NB4 (cell line): Measurements from ENCODE around the gene LIN54.

ENCODE experiments used
- POLR2A ChIP-seq: IDR thresholded peaks from 2 replicates; pipeline ENCODE4 v1.6.1; 2011; ENCODE audit warnings: mild to moderate bottlenecking; ENCODE audit not compliant: insufficient read length; ENCODE audit errors: extremely low read depth
- TF ChIP-seq, protein P1 (sequence below): IDR thresholded peaks from one replicate; pipeline ENCODE4 v1.5.1; 2012; ENCODE audit warnings: low read depth, low read length

DNA sequence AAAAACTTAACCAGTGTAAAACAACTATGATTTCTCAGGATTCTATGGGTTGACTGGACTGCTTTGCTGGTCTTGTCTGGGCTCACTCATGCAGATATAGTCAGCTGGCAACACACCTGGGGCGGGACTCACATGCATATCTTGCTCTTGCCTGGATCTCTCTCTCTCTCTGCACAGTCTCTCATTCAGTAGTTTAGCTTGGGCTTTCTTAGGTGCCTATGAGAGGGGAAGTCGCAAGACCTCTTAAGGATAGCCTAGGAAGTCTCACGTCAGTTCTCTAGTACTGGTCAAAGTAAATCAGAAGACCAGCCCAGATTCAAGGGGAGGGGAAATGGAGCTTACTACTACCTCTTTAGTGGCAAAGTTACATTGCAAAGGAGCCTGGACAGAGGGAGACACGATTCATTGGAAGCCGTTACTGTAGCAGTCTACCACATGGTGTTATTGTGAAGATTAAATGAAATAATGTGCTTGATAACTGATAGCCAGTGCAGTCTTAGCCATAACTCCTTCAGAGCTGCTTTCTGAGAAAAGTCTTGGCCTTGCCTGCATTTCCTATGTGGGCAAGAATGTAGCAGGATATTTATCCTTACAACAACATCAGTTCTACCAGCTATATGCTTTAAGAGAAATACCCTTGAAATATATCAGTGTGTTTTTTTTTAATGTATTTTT is 26.5 kb upstream of the LIN54 start:
- TF ChIP-seq, protein P1, sequence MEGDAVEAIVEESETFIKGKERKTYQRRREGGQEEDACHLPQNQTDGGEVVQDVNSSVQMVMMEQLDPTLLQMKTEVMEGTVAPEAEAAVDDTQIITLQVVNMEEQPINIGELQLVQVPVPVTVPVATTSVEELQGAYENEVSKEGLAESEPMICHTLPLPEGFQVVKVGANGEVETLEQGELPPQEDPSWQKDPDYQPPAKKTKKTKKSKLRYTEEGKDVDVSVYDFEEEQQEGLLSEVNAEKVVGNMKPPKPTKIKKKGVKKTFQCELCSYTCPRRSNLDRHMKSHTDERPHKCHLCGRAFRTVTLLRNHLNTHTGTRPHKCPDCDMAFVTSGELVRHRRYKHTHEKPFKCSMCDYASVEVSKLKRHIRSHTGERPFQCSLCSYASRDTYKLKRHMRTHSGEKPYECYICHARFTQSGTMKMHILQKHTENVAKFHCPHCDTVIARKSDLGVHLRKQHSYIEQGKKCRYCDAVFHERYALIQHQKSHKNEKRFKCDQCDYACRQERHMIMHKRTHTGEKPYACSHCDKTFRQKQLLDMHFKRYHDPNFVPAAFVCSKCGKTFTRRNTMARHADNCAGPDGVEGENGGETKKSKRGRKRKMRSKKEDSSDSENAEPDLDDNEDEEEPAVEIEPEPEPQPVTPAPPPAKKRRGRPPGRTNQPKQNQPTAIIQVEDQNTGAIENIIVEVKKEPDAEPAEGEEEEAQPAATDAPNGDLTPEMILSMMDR, result no peak
- TF ChIP-seq POLR2A, result no peak
